Measurements from ENCODE around the gene ZRANB1. TPM values are rescaled to one million over a fixed set of nuclear protein-coding genes. Genes with fewer than 3 reads are reported as not detected.

Gene ZRANB1
- total and polyA plus RNA-seq, 10 of the 15 experiments (the other 5 are each of a cell fraction or from before 2014, with no cell fraction given): 1.7 to 11.8 (median 6.2) TPM

DNA sequence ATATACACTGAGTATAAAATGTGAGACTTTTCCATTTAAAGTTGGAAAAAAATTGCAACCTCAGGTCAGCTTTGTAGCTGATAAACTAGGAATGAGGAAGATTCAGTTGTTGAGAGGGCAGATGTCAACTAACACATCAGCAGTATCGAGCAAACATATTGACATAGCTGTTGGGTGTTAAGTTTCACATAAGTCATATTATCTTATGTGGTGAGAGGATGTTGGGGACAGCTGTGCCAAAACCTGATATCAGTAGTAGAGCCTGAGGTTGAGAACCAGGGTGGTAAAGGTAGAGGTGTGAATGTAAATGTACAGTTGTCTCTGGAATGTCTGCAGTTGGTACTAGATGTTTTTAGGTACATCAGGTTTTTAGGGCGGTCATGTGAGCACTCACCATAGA is 5.0 kb downstream of the ZRANB1 start (continued):
- TF ChIP-seq, protein P1, sequence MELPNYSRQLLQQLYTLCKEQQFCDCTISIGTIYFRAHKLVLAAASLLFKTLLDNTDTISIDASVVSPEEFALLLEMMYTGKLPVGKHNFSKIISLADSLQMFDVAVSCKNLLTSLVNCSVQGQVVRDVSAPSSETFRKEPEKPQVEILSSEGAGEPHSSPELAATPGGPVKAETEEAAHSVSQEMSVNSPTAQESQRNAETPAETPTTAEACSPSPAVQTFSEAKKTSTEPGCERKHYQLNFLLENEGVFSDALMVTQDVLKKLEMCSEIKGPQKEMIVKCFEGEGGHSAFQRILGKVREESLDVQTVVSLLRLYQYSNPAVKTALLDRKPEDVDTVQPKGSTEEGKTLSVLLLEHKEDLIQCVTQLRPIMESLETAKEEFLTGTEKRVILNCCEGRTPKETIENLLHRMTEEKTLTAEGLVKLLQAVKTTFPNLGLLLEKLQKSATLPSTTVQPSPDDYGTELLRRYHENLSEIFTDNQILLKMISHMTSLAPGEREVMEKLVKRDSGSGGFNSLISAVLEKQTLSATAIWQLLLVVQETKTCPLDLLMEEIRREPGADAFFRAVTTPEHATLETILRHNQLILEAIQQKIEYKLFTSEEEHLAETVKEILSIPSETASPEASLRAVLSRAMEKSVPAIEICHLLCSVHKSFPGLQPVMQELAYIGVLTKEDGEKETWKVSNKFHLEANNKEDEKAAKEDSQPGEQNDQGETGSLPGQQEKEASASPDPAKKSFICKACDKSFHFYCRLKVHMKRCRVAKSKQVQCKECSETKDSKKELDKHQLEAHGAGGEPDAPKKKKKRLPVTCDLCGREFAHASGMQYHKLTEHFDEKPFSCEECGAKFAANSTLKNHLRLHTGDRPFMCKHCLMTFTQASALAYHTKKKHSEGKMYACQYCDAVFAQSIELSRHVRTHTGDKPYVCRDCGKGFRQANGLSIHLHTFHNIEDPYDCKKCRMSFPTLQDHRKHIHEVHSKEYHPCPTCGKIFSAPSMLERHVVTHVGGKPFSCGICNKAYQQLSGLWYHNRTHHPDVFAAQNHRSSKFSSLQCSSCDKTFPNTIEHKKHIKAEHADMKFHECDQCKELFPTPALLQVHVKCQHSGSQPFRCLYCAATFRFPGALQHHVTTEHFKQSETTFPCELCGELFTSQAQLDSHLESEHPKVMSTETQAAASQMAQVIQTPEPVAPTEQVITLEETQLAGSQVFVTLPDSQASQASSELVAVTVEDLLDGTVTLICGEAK (IDR thresholded peaks at IDR 0.05; ENCODE audit: borderline replicate concordance): no peak
- TF ChIP-seq BCLAF1 (IDR thresholded peaks at IDR 0.05): no peak
- TF ChIP-seq RAD21 (IDR thresholded peaks at IDR 0.05; ENCODE audit: insufficient read depth, low read depth, low read length): no peak

DNA sequence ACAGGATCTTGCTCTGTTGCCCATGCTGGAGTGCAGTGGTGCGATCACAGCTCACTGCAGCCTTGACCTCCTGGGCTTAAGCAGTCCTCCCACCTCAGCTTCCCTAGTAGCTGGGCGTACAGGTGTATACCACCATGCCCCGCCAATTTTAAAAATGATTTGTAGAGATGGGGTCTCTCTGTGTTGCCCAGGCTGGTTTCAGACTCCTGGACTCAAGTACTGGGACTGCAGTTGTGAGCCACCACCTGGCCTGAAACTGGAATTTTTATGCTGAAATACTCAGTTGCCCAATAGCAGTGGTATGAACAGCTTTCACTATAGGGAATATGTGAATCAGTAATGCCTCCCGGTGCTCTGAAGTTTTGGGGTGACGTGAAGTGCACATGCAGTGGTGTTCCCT is 7.6 kb downstream of the ZRANB1 start:
- Histone ChIP-seq H3K4me2 (ENCODE audit: control insufficient read depth, insufficient read depth) (no peak overlapping the region), H4K20me1 (ENCODE audit: control insufficient read depth, insufficient read depth) (0 out of 2 replicates have a peak, but pooled peaks cover 2% of the 10 kb centered on the region), H3K27me3 (replicated peaks in 1 of 2; ENCODE audit: control insufficient read depth in 2 of 2, insufficient read depth in 2 of 2, low read length in 1 of 2) (no peaks in the 10 kb centered on the region), H3K9ac (ENCODE audit: control insufficient read depth, insufficient read depth, low read length) (no peak overlapping the region), H3K9me3 (replicated peaks; ENCODE audit: control insufficient read depth, insufficient read depth, low read length) (no peaks in the 10 kb centered on the region), H3K79me2 (ENCODE audit: control insufficient read depth, insufficient read depth, low read length) (peaks cover 28% of the 10 kb centered on the region), H2AFZ (ENCODE audit: control insufficient read depth, low read depth, low read length) (no peak overlapping the region), H3K4me3 (no peak overlapping the region), H3K36me3 (ENCODE audit: control insufficient read depth in 2 of 2, insufficient read depth in 2 of 2, low read length in 1 of 2) (peaks cover 0 to 8% of the 10 kb centered on the region in 2 experiments; a peak in 2 of 4 replicates), H3K27ac (ENCODE audit: control insufficient read depth, insufficient read depth) (no peak overlapping the region), H3K4me1 (ENCODE audit: control insufficient read depth, insufficient read depth, low read length) (no peaks in the 10 kb centered on the region)
- ChIA-PET CTCF (interaction anchor here (1.3 kb wide), 1 partner anchor 43 kb away, joined by 4 read pairs; no protein-coding TSS in a partner anchor), RAD21 (ENCODE audit: unreplicated experiment) (interaction anchor here (1.0 kb wide), 1 partner anchor 21 kb away, joined by 4 read pairs; no protein-coding TSS in a partner anchor), SMC1A (ENCODE audit: uncharacterized antibody, unreplicated experiment) (interaction anchor here (0.9 kb wide), 1 partner anchor 24 kb away, joined by 3 read pairs; no protein-coding TSS in a partner anchor), POLR2A (no interaction called here)
- 94% methylated on average over 5 of the region's 5 CpGs for whole genome bisulfite sequencing (ENCODE audit: insufficient coverage, insufficient replicate concordance, low lambda C conversion rate, missing lambda C conversion rate)
- intact Hi-C loops (cut with micrococcal nuclease; ENCODE audit: unreplicated experiment): no loop called here
- DNase-seq (ENCODE audit: low read depth, low spot score) (no peak), FAIRE-seq (no peak), ATAC-seq (no peak)
- in situ Hi-C loops (cut with MboI): no loop called here
- TF ChIP-seq SMC3 (IDR thresholded peaks at IDR 0.05; ENCODE audit: borderline replicate concordance, low read length) (no peak), NBN (IDR thresholded peaks at IDR 0.05) (no peak), ETV6 (conservative IDR thresholded peaks at IDR 0.05 in 1 of 2, IDR thresholded peaks at IDR 0.05 in 1 of 2; ENCODE audit: borderline replicate concordance in 1 of 2, low read depth in 1 of 2) (no peak), CREB1 (IDR thresholded peaks at IDR 0.05; ENCODE audit: low read depth) (no peak), FOS (IDR thresholded peaks at IDR 0.05; ENCODE audit: borderline replicate concordance, extremely low read depth, insufficient read length) (no peak)
- BruUV-seq (replicated peaks): no TSS peak
